Upper lobe of right lung (tissue), 1 donor: Measurements from ENCODE around the gene AGAP2. TPM values are rescaled to one million over a fixed set of nuclear protein-coding genes. Genes with fewer than 3 reads are reported as not detected.

Experiments used
- ATAC-seq: fragments of 200-7000 bp; cut with Tn5 transposase; one replicate; pipeline ENCODE4 v1.9.1; 2020; ENCODE audit warnings: mild to moderate bottlenecking, moderate library complexity
- DNase-seq: peaks from one replicate; pipeline ENCODE4 v3.0.0-alpha.2; 2020
- H3K27ac ChIP-seq: fragments of 200-600 bp; one replicate; pipeline ENCODE4 v1.8.0; 2022
- H3K27me3 ChIP-seq: fragments of 200-600 bp; one replicate; pipeline ENCODE4 v1.8.0; 2022; ENCODE audit warnings: mild to moderate bottlenecking
- H3K36me3 ChIP-seq: fragments of 200-600 bp; one replicate; pipeline ENCODE4 v1.8.0; 2022
- H3K4me1 ChIP-seq: fragments of 200-600 bp; one replicate; pipeline ENCODE4 v1.8.0; 2022
- H3K4me3 ChIP-seq: fragments of 200-600 bp; one replicate; pipeline ENCODE4 v1.8.0; 2022; ENCODE audit warnings: mild to moderate bottlenecking
- H3K9me3 ChIP-seq: fragments of 200-600 bp; one replicate; pipeline ENCODE4 v1.8.0; 2022
- intact Hi-C: fragments of 100-400 bp; cut with DNase I; formaldehyde crosslinking; loops from one replicate; pipeline ENCODE4 v1.11.0; 2022
- total RNA-seq: library from RNA; stranded (reverse); fragmentation: NEBNext Ultra II Directional; extraction: Animal tissue kit (Norgen Biotek cat#: 25700); gene quantifications from one replicate; pipeline ENCODE4 v1.2.1, GENCODE V29; 2021
- TF ChIP-seq, protein P1 (sequence below): fragments of 200-600 bp; IDR thresholded peaks from one replicate; pipeline ENCODE4 v1.8.0; 2022; ENCODE audit warnings: antibody characterized with exemption
- donor health status: DM: no; HTN: yes; CAD: no; lungs with severe emphysema.

The AGAP2 gene
- total RNA-seq, 1 donor from 2014 or later, result 5.4 TPM

DNA sequence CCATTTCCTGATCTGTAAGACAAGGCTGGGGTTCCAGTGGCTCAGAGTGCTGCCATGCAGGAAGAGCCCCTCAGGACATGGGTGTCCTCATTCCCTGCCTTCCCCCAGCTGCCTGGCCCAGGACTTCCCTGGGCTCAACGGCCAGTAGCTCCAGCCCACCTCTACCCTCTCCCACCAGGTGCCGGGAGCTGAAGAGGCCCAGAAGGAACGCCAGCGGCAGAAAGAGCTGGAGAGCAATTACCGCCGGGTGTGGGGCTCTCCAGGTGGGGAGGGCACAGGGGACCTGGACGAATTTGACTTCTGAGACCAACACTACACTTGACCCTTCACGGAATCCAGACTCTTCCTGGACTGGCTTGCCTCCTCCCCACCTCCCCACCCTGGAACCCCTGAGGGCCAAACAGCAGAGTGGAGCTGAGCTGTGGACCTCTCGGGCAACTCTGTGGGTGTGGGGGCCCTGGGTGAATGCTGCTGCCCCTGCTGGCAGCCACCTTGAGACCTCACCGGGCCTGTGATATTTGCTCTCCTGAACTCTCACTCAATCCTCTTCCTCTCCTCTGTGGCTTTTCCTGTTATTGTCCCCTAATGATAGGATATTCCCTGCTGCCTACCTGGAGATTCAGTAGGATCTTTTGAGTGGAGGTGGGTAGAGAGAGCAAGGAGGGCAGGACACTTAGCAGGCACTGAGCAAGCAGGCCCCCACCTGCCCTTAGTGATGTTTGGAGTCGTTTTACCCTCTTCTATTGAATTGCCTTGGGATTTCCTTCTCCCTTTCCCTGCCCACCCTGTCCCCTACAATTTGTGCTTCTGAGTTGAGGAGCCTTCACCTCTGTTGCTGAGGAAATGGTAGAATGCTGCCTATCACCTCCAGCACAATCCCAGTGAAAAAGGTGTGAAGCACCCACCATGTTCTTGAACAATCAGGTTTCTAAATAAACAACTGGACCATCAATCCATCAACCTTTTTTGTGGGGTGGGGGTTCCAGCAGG is 17.6 kb downstream of the AGAP2 start:
- Histone ChIP-seq H3K9me3 (no peaks in the 10 kb centered on the region), H3K4me3 (no peak overlapping the region), H3K36me3 (peaks cover 54% of the 10 kb centered on the region), H3K27me3 (no peaks in the 10 kb centered on the region), H3K27ac (no peak overlapping the region), H3K4me1 (no peaks in the 10 kb centered on the region)
- no peak for ATAC-seq
- TF ChIP-seq, protein P1, sequence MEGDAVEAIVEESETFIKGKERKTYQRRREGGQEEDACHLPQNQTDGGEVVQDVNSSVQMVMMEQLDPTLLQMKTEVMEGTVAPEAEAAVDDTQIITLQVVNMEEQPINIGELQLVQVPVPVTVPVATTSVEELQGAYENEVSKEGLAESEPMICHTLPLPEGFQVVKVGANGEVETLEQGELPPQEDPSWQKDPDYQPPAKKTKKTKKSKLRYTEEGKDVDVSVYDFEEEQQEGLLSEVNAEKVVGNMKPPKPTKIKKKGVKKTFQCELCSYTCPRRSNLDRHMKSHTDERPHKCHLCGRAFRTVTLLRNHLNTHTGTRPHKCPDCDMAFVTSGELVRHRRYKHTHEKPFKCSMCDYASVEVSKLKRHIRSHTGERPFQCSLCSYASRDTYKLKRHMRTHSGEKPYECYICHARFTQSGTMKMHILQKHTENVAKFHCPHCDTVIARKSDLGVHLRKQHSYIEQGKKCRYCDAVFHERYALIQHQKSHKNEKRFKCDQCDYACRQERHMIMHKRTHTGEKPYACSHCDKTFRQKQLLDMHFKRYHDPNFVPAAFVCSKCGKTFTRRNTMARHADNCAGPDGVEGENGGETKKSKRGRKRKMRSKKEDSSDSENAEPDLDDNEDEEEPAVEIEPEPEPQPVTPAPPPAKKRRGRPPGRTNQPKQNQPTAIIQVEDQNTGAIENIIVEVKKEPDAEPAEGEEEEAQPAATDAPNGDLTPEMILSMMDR, result no peak
- intact Hi-C loops, result no loop called here
- no peak for DNase-seq

DNA sequence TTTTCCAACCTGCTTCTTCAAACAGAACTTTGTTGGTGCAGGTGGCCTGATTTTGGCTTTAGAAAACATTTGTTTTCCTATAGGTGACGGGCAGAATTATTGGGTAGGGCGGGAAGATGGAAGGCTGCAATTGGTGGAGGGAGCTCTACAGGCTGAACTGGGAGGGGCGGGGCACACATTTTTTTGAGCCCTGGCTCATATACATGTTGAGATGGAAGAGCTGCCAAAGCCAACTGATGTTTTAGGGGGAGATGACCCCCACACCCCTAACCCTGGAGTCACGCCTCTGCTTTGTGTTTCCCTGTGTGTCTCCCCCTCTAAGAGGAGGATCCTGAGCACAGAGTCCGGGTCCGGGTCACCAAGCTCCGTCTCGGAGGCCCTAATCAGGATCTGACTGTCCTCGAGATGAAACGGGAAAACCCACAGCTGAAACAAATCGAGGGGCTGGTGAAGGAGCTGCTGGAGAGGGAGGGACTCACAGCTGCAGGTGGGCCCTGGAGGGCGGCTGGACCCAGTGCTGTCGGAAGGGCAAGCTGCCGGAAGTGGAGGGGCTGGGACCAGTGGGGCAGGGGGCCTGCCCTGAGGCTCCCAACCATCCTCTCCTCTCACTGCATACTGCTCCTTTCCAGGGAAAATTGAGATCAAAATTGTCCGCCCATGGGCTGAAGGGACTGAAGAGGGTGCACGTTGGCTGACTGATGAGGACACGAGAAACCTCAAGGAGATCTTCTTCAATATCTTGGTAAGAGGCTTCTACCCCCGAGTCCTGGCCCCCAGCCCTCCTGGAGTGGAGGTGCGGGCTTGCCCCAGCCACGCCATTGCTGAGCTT is 18.6 kb downstream of the AGAP2 start:
- ATAC-seq, result no peak
- DNase-seq, result no peak
- H3K27me3 ChIP-seq, result no peaks in the 10 kb centered on the region

DNA sequence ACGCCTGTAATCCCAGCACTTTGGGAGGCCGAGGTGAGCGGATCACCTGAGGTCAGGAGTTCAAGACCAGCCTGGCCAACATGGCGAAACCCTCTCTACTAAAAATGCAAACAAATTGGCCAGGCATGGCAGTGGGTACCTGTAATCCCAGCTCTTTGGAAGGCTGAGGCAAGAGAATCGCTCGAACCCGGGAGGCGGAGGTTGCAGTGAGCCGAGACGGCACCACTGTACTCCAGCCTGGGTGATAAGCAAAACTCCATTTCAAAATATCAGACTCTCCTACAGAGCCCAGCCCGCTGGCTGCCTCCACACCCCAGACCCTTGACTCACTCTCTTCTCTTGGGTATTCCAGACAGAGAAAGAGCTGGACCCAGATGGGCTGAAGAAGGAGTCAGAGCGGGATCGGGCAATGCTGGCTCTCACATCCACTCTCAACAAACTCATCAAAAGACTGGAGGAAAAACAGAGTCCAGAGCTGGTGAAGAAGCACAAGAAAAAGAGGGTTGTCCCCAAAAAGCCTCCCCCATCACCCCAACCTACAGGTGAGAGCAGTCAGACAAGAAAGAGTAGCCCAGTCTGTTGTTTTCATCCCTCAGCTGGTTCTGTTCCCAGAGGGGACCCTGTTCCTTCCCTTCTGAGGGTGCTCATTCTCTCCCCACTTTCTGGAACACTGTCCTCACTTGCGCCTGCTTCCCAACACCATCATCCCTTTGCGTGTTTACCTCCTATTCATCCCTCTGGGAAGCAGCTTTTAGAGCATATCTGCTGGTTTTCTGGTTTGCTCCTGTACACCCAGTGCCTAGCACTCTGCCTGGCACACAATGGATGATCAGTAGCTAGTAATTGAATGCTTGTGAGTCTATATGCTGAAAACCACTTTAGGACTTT is 19.7 kb downstream of the AGAP2 start:
- H3K36me3 ChIP-seq, result peaks cover 74% of the 10 kb centered on the region
- DNase-seq, result no peak
- no peak overlapping the region for H3K4me3 ChIP-seq

More for the DNA sequence above, 18.6 kb downstream of the AGAP2 start:
- no peaks in the 10 kb centered on the region for H3K9me3 ChIP-seq
- TF ChIP-seq, protein P1, result no peak
- intact Hi-C loops, result no loop called here
- no peak overlapping the region for H3K27ac ChIP-seq
- H3K36me3 ChIP-seq, result peaks cover 63% of the 10 kb centered on the region
- H3K4me1 ChIP-seq, result no peaks in the 10 kb centered on the region
- no peak overlapping the region for H3K4me3 ChIP-seq

DNA sequence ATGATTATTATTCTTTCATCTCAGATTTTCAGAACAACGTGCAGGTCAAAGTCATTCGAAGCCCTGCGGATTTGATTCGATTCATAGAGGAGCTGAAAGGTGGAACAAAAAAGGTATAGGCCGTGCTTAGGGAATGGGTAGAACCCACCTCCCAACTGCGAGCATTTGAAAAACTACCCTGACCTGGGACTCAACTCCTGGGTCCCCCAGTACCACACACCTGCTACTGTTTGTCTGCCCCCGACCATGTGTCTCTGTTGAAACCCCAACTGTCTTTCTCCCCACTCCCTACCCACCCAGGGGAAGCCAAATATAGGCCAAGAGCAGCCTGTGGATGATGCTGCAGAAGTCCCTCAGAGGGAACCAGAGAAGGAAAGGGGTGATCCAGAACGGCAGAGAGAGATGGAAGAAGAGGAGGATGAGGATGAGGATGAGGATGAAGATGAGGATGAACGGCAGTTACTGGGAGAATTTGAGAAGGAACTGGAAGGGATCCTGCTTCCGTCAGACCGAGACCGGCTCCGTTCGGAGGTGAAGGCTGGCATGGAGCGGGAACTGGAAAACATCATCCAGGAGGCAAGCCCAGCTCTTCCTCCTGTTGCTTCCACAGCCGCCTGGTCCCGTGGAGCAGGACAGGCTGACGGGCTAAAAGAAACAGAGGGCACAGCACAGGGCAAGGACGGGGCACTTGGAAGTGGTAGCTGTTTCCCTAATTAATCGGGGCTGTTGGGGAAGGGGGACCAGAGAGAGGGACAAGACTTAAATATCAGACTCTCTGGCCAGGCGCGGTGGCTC is 20.5 kb downstream of the AGAP2 start:
- H3K27me3 ChIP-seq, result no peaks in the 10 kb centered on the region
- TF ChIP-seq, protein P1, result no peak
- intact Hi-C loops, result no loop called here
- no peak overlapping the region for H3K27ac ChIP-seq
- H3K4me1 ChIP-seq, result no peaks in the 10 kb centered on the region
- DNase-seq, result no peak
- peaks cover 76% of the 10 kb centered on the region for H3K36me3 ChIP-seq
- H3K9me3 ChIP-seq, result no peaks in the 10 kb centered on the region
- ATAC-seq, result no peak
- no peak overlapping the region for H3K4me3 ChIP-seq

More for the DNA sequence above, 19.7 kb downstream of the AGAP2 start:
- H3K4me1 ChIP-seq, result no peaks in the 10 kb centered on the region
- H3K9me3 ChIP-seq, result no peaks in the 10 kb centered on the region
- no peaks in the 10 kb centered on the region for H3K27me3 ChIP-seq
- TF ChIP-seq, protein P1, result no peak
- ATAC-seq, result no peak
- H3K27ac ChIP-seq, result no peak overlapping the region
- intact Hi-C loops, result no loop called here
